ENCODE data around the gene DAB1. TPM values are rescaled to one million over a fixed set of nuclear protein-coding genes. Genes with fewer than 3 reads are reported as not detected.

DAB1 gene
- total RNA-seq, 1 experiment from 2014 or later, result not detected

- DNase-seq (ENCODE audit: low spot score), result no peak
Observed at GRCh38 chr1:57024855-57025254, 399.0 kb downstream of the DAB1 start.

GRCh38 chr1:57024428-57024827 is 399.4 kb downstream of the DAB1 start:
- DNase-seq (ENCODE audit: low spot score), result no peak

- DNase-seq (ENCODE audit: low spot score), result no peak
Observed at GRCh38 chr1:57020216-57020615, 403.6 kb downstream of the DAB1 start.

GRCh38 chr1:57019236-57019839 is 404.5 kb downstream of the DAB1 start:
- DNase-seq (ENCODE audit: low spot score), result no peak

- no peak for DNase-seq (ENCODE audit: low spot score)
Observed at GRCh38 chr1:57018119-57018518, 405.7 kb downstream of the DAB1 start.

GRCh38 chr1:57017717-57018116 is 406.1 kb downstream of the DAB1 start:
- DNase-seq (ENCODE audit: low spot score), result no peak

GRCh38 chr1:57017200-57017599 is 406.7 kb downstream of the DAB1 start:
- no peak for DNase-seq (ENCODE audit: low spot score)

- no peak for DNase-seq (ENCODE audit: low spot score)
Observed at GRCh38 chr1:57015071-57015470, 408.8 kb downstream of the DAB1 start.

- no peak for DNase-seq (ENCODE audit: low spot score)
Observed at GRCh38 chr1:57013522-57013921, 410.3 kb downstream of the DAB1 start.

- no peak for DNase-seq (ENCODE audit: low spot score)
Observed at GRCh38 chr1:57012315-57012714, 411.5 kb downstream of the DAB1 start.

GRCh38 chr1:57010511-57010910 is 413.3 kb downstream of the DAB1 start:
- no peak for DNase-seq (ENCODE audit: low spot score)

- no peak for DNase-seq (ENCODE audit: low spot score)
Observed at GRCh38 chr1:57007948-57008347, 415.9 kb downstream of the DAB1 start.

- no peak for DNase-seq (ENCODE audit: low spot score)
Observed at GRCh38 chr1:57007472-57007871, 416.4 kb downstream of the DAB1 start.

GRCh38 chr1:57003398-57004139 is 420.3 kb downstream of the DAB1 start:
- no peak for DNase-seq (ENCODE audit: low spot score)

- no peak for DNase-seq (ENCODE audit: low spot score)
Observed at GRCh38 chr1:56995414-56996100, 428.3 kb downstream of the DAB1 start.

- DNase-seq (ENCODE audit: low spot score), result no peak
Observed at GRCh38 chr1:56993475-56993874, 430.4 kb downstream of the DAB1 start.

GRCh38 chr1:56992318-56993125 is 431.3 kb downstream of the DAB1 start:
- no peak for DNase-seq (ENCODE audit: low spot score)

GRCh38 chr1:56991576-56991975 is 432.3 kb downstream of the DAB1 start:
- DNase-seq (ENCODE audit: low spot score), result no peak

- DNase-seq (ENCODE audit: low spot score), result no peak
Observed at GRCh38 chr1:56986397-56986796, 437.5 kb downstream of the DAB1 start.

GRCh38 chr1:56985857-56986256 is 438.0 kb downstream of the DAB1 start:
- no peak for DNase-seq (ENCODE audit: low spot score)

GRCh38 chr1:56983484-56983883 is 440.4 kb downstream of the DAB1 start:
- no peak for DNase-seq (ENCODE audit: low spot score)
